ENCODE results near the gene AKAP8.

GRCh38 chr19:15369594-15369891 is 10.0 kb downstream of the AKAP8 start:
- TF ChIP-seq EZH2phosphoT487 (IDR thresholded peaks at IDR 0.05; ENCODE audit: insufficient read depth, low read depth) (no peak), EZH2 (IDR thresholded peaks at IDR 0.05; ENCODE audit: insufficient read depth, poor library complexity, severe bottlenecking) (no peak)
